BLaER1 treated with 17β-estradiol and CSF1 and Interleukin-3, amounts not matched to agents 10 nM and 100 nM (cell line): ENCODE data around the gene CNGB1.

Source experiments
- H3K27ac ChIP-seq, 11 experiments: shearing (Covaris generic); formaldehyde crosslinking; 2 replicates each; pipeline ENCODE4 v1.8.1; 2022
- H3K27me3 ChIP-seq, 11 experiments: shearing (Covaris generic); formaldehyde crosslinking; 2 replicates each; pipeline ENCODE4 v1.8.1; 2022
- H3K36me3 ChIP-seq, 11 experiments: shearing (Covaris generic); formaldehyde crosslinking; 2 replicates each; pipeline ENCODE4 v1.8.1; 2022
- H3K4me1 ChIP-seq, 10 experiments: shearing (Covaris generic); formaldehyde crosslinking; 2 replicates each; pipeline ENCODE4 v1.8.1; 2022
- H3K4me2 ChIP-seq, 11 experiments: shearing (Covaris generic); formaldehyde crosslinking; 2 replicates each; pipeline ENCODE4 v1.8.1; 2022
- H3K4me3 ChIP-seq, 10 experiments: shearing (Covaris generic); formaldehyde crosslinking; 2 replicates each; pipeline ENCODE4 v1.8.1; 2022
- H3K9ac ChIP-seq, 11 experiments: shearing (Covaris generic); formaldehyde crosslinking; 2 replicates each; pipeline ENCODE4 v1.8.1; 2022
- H3K9me3 ChIP-seq, 11 experiments: shearing (Covaris generic); formaldehyde crosslinking; replicated peaks in 1 of 11; 2 replicates each; pipeline ENCODE4 v1.8.1; 2022
- H4K20me1 ChIP-seq, 11 experiments: shearing (Covaris generic); formaldehyde crosslinking; 2 replicates each; pipeline ENCODE4 v1.8.1; 2022
- Cebpa-rat ChIP-seq, 11 experiments: shearing (Covaris generic); IDR thresholded peaks; 2 replicates each; pipeline ENCODE4 v1.8.1; 2022

CNGB1 gene

GRCh38 chr16:57999366-57999970, 28.5 kb upstream of the CNGB1 start:
- Histone ChIP-seq H3K4me2 (peak overlapping the region; percentile 85 to 100 (median 96)), H4K20me1 (peaks cover 39 to 72% (median 56%) of the 10 kb centered on the region in 11 experiments; a peak in 20 of 22 replicates), H3K27me3 (no peaks in the 10 kb centered on the region), H3K27ac (peak overlapping the region; percentile 76 to 92 (median 88)), H3K4me1 (peaks cover 46 to 76% (median 58%) of the 10 kb centered on the region in 10 experiments), H3K9me3 (no peaks in the 10 kb centered on the region), H3K36me3 (peaks cover 45 to 60% (median 54%) of the 10 kb centered on the region in 11 experiments), H3K4me3 (peak overlapping the region; percentile 70 to 93 (median 79)), H3K9ac (peak overlapping the region; percentile 88 to 97 (median 92))
- TF ChIP-seq Cebpa-rat (IDR thresholded peaks at IDR 0.05), result no peak

DNA sequence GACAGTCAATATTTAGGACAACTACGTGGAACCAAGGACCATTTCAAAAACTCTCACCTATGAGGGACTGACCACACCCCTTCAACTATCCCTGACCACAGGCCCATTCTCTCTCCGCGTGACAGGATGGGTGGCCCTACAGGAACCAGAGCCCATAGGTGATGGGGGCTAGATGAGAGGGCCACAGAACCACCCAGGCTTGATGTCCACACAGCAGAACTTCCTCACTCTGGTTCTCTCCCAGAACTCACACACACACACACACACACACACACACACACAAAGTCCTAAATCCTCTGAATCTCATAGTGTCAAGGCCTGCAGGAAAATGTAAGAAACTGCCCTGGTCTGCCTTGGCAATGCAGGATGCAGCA, 28.1 kb upstream of the CNGB1 start:
- Histone ChIP-seq H4K20me1 (peaks cover 39 to 72% (median 57%) of the 10 kb centered on the region in 11 experiments; a peak in 21 of 22 replicates), H3K9me3 (no peaks in the 10 kb centered on the region), H3K27me3 (no peaks in the 10 kb centered on the region), H3K4me2 (peak overlapping the region; percentile 85 to 100 (median 96)), H3K9ac (peak overlapping the region; percentile 88 to 97 (median 92); a peak in 21 of 22 replicates), H3K4me3 (peak overlapping the region in 9 of 10 experiments; percentile 70 to 93 (median 79); a peak in 18 of 20 replicates), H3K4me1 (peaks cover 48 to 76% (median 60%) of the 10 kb centered on the region in 10 experiments), H3K36me3 (peaks cover 48 to 60% (median 54%) of the 10 kb centered on the region in 11 experiments), H3K27ac (peak overlapping the region in 10 of 11 experiments; percentile 58 to 92 (median 88); a peak in 21 of 22 replicates)
- no peak for TF ChIP-seq Cebpa-rat (IDR thresholded peaks at IDR 0.05)

GRCh38 chr16:57998486-57998885, 27.6 kb upstream of the CNGB1 start:
- Histone ChIP-seq H3K9me3 (no peaks in the 10 kb centered on the region), H3K4me1 (peaks cover 48 to 81% (median 62%) of the 10 kb centered on the region in 10 experiments), H3K27ac (peak overlapping the region in 10 of 11 experiments; percentile 58 to 92 (median 88); a peak in 19 of 22 replicates), H3K27me3 (no peaks in the 10 kb centered on the region), H3K4me2 (peak overlapping the region; percentile 85 to 100 (median 96)), H4K20me1 (peaks cover 39 to 74% (median 62%) of the 10 kb centered on the region in 11 experiments; a peak in 21 of 22 replicates), H3K4me3 (peak overlapping the region in 6 of 10 experiments; percentile 70 to 93 (median 84); a peak in 11 of 20 replicates), H3K9ac (peak overlapping the region; percentile 88 to 97 (median 92)), H3K36me3 (peaks cover 46 to 63% (median 57%) of the 10 kb centered on the region in 11 experiments)
- 0 out of 22 replicates have a peak, but pooled peaks of 1 of the 11 experiments have one; percentile 12 for TF ChIP-seq Cebpa-rat (IDR thresholded peaks at IDR 0.05)

DNA sequence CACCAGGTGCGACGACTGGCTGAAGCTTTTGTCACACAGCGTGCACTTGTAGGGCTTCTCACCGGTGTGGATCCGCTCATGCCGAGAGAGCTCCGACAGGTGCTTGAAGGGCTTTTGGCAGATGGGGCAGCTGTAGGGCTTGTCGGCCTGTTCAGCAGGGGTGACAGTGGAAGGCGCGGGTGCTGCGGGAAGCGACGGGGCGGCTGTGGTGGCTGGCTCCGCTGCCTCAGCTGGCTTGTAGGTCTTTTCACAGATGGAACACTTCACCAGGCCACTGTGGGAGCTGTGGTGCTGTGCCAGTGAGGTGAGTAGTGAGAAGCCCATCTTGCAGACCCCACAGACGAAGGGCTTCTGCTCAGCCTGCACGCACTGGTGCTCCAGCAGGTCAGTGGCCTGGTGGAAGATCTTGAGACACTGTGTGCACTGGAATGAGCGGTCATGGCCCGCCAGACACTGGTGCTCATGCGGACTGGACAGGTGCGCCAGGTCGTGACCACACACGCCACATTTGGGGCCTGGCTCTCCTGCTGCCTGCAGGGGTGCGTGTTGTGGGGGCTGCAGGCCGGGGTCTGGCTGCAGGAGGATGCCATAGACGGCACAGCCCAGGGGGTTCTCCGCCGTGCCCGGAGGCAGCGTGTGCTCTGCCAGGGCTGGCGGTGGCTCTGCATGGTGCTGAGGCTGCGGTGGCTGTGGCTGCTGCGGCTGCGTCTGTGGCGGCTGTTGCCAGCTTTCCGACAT, 26.8 kb upstream of the CNGB1 start:
- Histone ChIP-seq H3K27me3 (no peaks in the 10 kb centered on the region), H3K27ac (peak overlapping the region in 8 of 11 experiments; percentile 14 to 92 (median 56); a peak in 11 of 22 replicates), H3K9me3 (no peaks in the 10 kb centered on the region), H3K4me1 (peaks cover 42 to 78% (median 56%) of the 10 kb centered on the region in 10 experiments), H3K4me3 (peak overlapping the region in 4 of 10 experiments; percentile 27 to 93 (median 91); a peak in 6 of 20 replicates), H3K9ac (peak overlapping the region in 8 of 11 experiments; percentile 50 to 97 (median 90); a peak in 12 of 22 replicates), H3K36me3 (peaks cover 38 to 59% (median 56%) of the 10 kb centered on the region in 11 experiments), H3K4me2 (peak overlapping the region in 10 of 11 experiments; percentile 85 to 100 (median 96); a peak in 20 of 22 replicates), H4K20me1 (peaks cover 39 to 79% (median 66%) of the 10 kb centered on the region in 11 experiments; a peak in 21 of 22 replicates)
- no peak for TF ChIP-seq Cebpa-rat (IDR thresholded peaks at IDR 0.05)

DNA sequence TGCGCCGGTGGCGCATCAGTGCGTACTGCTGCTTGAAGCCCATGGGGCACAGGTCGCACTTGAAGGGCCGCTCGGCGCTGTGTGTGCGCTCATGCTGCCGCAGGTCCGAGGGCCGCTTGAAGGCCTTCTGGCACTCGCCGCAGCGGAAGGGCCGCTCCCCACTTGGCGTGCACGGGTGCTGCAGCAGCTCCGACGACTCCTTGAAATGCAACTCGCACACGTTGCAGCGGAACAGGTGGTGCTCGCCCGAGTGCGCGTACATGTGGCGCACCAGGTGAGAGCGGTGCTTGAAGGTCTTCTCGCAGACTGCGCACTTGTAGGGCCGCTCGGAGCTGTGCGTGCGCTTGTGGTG, 26.2 kb upstream of the CNGB1 start:
- H3K27me3 ChIP-seq, result no peaks in the 10 kb centered on the region

DNA sequence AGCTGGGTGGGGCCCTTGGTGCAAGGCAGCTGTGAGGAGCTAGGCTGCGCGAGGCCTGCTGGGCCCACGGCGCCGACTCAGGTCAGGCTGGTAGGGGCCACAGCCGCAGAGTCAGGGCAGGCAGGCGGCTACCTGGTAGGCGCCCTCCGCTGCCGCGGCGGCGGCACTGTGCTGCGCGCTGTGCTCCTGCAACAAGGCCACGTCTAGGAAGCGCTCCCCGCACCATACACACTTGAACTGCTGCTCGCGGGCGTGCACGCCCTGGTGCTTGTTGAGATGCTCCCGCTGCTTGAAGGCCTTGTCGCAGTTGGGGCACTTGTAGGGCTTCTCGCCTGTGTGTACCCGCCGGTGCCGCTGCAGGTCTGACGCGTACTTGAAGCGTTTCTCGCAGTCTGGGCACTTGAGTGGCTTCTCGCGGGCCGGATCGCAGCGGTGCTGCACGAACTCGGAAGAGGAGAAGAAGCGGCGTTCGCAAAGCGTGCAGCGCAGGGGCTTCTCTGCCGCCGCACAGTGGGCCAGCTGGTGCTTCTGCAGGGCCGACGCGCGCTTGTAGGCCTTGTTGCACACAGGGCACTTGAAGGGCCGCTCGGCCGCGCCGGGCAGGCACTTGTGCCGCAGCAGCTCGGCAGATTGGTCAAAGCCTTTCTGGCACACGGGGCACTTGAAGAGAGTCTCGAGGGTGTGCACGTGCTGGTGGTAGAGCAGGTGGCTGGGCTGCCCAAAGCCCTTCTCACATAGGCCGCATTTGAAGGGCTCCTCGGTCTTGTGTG, 25.7 kb upstream of the CNGB1 start:
- 0 out of 22 replicates have a peak overlapping the region, but pooled peaks of 2 of the 11 experiments have one; percentile 3 to 5 for H3K27ac ChIP-seq

More for the DNA sequence above, 26.2 kb upstream of the CNGB1 start:
- no peak overlapping the region for H3K27ac ChIP-seq
- H4K20me1 ChIP-seq, result peaks cover 39 to 75% (median 66%) of the 10 kb centered on the region in 11 experiments; a peak in 21 of 22 replicates
- H3K9me3 ChIP-seq, result no peaks in the 10 kb centered on the region
- TF ChIP-seq Cebpa-rat (IDR thresholded peaks at IDR 0.05), result no peak
- H3K4me2 ChIP-seq, result peak overlapping the region in 4 of 11 experiments; percentile 85 to 99 (median 96); a peak in 6 of 22 replicates
- H3K9ac ChIP-seq, result peak overlapping the region in 2 of 11 experiments; percentile 91 to 97; a peak in 2 of 22 replicates
- peaks cover 36 to 73% (median 51%) of the 10 kb centered on the region in 10 experiments for H3K4me1 ChIP-seq
- no peak overlapping the region for H3K4me3 ChIP-seq
- peaks cover 34 to 55% (median 51%) of the 10 kb centered on the region in 11 experiments for H3K36me3 ChIP-seq

GRCh38 chr16:57995721-57996405, 24.9 kb upstream of the CNGB1 start:
- peaks cover 34 to 55% (median 51%) of the 10 kb centered on the region in 11 experiments for H3K36me3 ChIP-seq
- no peaks in the 10 kb centered on the region for H3K9me3 ChIP-seq
- peak overlapping the region in 5 of 11 experiments; percentile 68 to 97 (median 85); a peak in 9 of 22 replicates for H3K4me2 ChIP-seq
- peak overlapping the region in 3 of 11 experiments; percentile 3 to 21 (median 5); a peak in 1 of 22 replicates for H3K27ac ChIP-seq
- TF ChIP-seq Cebpa-rat (IDR thresholded peaks at IDR 0.05), result no peak
- peak overlapping the region in 5 of 11 experiments; percentile 13 to 69 (median 48); a peak in 7 of 22 replicates for H3K9ac ChIP-seq
- peaks cover 30 to 67% (median 45%) of the 10 kb centered on the region in 10 experiments for H3K4me1 ChIP-seq
- H3K27me3 ChIP-seq, result no peaks in the 10 kb centered on the region
- no peak overlapping the region for H3K4me3 ChIP-seq
- H4K20me1 ChIP-seq, result peaks cover 39 to 81% (median 66%) of the 10 kb centered on the region in 11 experiments; a peak in 21 of 22 replicates

More for the DNA sequence above, 25.7 kb upstream of the CNGB1 start:
- H3K27me3 ChIP-seq, result no peaks in the 10 kb centered on the region
- no peaks in the 10 kb centered on the region for H3K9me3 ChIP-seq
- peaks cover 39 to 76% (median 66%) of the 10 kb centered on the region in 11 experiments; a peak in 21 of 22 replicates for H4K20me1 ChIP-seq
- H3K36me3 ChIP-seq, result peaks cover 34 to 55% (median 51%) of the 10 kb centered on the region in 11 experiments
- peaks cover 31 to 67% (median 45%) of the 10 kb centered on the region in 10 experiments for H3K4me1 ChIP-seq
- no peak overlapping the region for H3K4me3 ChIP-seq
- no peak for TF ChIP-seq Cebpa-rat (IDR thresholded peaks at IDR 0.05)
- H3K4me2 ChIP-seq, result peak overlapping the region in 4 of 11 experiments; percentile 85 to 99 (median 96); a peak in 4 of 22 replicates
- H3K9ac ChIP-seq, result peak overlapping the region in 4 of 11 experiments; percentile 47 to 69 (median 56); a peak in 5 of 22 replicates
